Stimulated activated CD4-positive, alpha-beta T cell treated with anti-CD3 and anti-CD28 coated beads, Interleukin-15, amount 100 ng/mL, for 1 hour (primary cell): ENCODE measurements around the gene NSMCE1.
"Not testable (repeated sequence)": the region's sequence is repeated elsewhere in the genome, so short reads cannot be mapped to it uniquely, and the experiment has no call there.

Experiments
- DNase-seq, 2 donors: peaks; one replicate each; pipeline ENCODE4 v3.0.0-alpha.2; 2020; ENCODE audit warnings: low read depth in 1 of 2, low spot score in 1 of 2

The NSMCE1 gene

GRCh38 chr16:27303256-27304100 lies 34.9 kb upstream of the NSMCE1 start:
- DNase-seq: no peak

GRCh38 chr16:27302126-27302525 lies 33.6 kb upstream of the NSMCE1 start:
- no peak for DNase-seq

GRCh38 chr16:27301236-27301861 lies 32.8 kb upstream of the NSMCE1 start:
- DNase-seq: no peak

- DNase-seq: no peak
These were observed 29.6 kb upstream of the NSMCE1 start for GRCh38 chr16:27298132-27298531.

- DNase-seq: no peak
These were observed 24.8 kb upstream of the NSMCE1 start for GRCh38 chr16:27293343-27293742.

- no peak for DNase-seq
These were observed 23.2 kb upstream of the NSMCE1 start for GRCh38 chr16:27291722-27292240.

DNA sequence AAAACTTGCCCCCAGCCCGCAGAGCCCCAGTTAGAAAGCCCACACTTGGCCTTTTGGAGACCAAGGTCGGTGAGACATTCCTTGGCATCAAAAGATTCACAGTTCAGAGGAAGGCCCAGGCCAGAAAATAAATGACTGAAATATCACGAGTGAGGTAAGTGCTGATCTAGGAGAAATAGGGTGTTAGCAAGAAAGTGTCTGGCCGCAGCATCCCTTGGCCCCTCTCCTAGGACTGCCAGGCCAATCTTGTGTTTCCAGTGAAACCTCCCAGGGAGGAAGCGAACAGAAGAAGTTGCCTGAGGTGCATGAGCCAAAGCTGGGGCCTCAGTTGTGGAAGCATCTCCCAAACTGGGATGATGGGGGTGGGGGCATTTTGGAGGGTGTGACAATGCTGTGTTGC lies 22.5 kb upstream of the NSMCE1 start:
- no peak for DNase-seq

- DNase-seq: no peak
These were observed 22.0 kb upstream of the NSMCE1 start for GRCh38 chr16:27290562-27290961.

GRCh38 chr16:27289669-27290068 lies 21.1 kb upstream of the NSMCE1 start:
- no peak for DNase-seq

GRCh38 chr16:27288313-27288712 lies 19.7 kb upstream of the NSMCE1 start:
- not testable (repeated sequence) for DNase-seq

- DNase-seq: no peak
These were observed 19.3 kb upstream of the NSMCE1 start for GRCh38 chr16:27287887-27288286.

- no peak for DNase-seq
These were observed 18.7 kb upstream of the NSMCE1 start for GRCh38 chr16:27287051-27287811.

DNA sequence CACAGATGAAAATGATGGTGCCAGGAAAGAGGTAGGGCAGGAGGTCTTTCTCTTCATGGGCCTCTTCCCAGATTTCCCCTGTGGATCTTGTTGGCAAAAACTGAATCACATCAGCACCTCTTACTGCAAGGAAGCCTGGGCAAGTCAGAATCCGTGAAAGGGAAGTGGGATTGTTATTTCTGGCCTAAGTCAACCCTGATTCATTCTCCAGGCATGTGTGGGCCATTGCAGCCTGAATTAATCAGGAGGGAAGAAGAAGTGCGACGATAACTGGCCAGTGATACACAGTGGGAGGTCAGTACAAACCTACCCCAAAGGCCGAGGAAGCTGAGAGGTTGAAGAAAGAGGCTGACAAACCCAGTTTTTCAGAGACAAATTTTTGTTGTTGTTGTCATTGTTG lies 17.9 kb upstream of the NSMCE1 start:
- DNase-seq: no peak

DNA sequence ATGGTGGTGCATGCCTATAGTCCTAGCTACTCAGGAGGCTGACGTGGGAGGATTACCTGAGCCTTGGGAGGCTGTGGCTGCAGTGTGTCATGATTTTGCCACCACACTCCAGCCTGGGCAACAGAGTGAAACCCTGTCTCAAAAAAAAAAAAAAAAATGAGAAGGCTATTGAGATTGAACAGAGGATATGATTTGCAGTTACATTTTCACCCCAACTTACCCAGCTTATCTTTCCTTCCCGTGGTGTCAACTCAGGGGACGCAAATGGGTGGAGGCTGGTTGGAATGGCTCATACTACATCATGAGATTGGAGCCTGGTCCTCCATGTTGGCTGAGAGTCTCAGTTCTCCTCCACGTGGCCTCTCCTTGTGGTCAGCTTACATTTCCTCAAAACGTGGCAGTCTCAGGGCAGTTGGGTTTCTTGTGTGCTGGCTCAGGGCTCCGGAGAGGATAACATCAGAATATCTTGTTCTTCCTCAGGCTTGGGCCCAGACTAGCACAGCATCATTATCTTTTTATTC lies 17.2 kb upstream of the NSMCE1 start:
- no peak for DNase-seq

GRCh38 chr16:27284865-27285675 lies 16.5 kb upstream of the NSMCE1 start:
- DNase-seq: no peak

- DNase-seq: no peak
These were observed 12.7 kb upstream of the NSMCE1 start for GRCh38 chr16:27281243-27281642.

GRCh38 chr16:27275394-27275793 lies 6.8 kb upstream of the NSMCE1 start:
- no peak for DNase-seq

- not testable (repeated sequence) for DNase-seq
These were observed 5.9 kb upstream of the NSMCE1 start for GRCh38 chr16:27274424-27274874.

GRCh38 chr16:27273670-27274423 lies 5.3 kb upstream of the NSMCE1 start:
- DNase-seq: no peak

DNA sequence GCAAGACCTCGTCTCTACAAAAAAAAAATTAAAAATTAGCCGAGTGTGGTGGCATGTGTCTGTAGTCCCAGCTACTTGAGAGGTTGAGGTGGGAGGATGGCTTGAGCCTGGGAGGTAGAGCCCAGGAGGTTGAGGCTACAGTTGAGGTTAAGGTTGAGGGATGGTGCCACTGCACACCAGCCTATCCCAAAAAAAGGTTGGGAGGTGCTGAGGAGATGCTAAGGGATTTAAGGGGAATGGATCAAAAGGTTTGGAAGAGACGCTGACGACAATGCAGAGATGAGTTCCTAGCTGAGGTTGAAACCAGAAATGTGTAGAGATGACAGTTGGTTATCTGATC lies 4.7 kb upstream of the NSMCE1 start:
- DNase-seq: no peak
